Smooth muscle cell (in vitro differentiated cells): Measurements from ENCODE around the gene KRTAP15-1. TPM values are rescaled to one million over a fixed set of nuclear protein-coding genes. Genes with fewer than 3 reads are reported as not detected.

ENCODE experiments used
- DNase-seq: peaks from one replicate; lab custom pipeline; 2025; ENCODE audit not compliant: unreplicated experiment; lab: John Stamatoyannopoulos, UW
- H2AFZ ChIP-seq: fragments of 200-600 bp; sonication (generic); 2 replicates; pipeline ENCODE4 v1.6.0; 2016; ENCODE audit warnings: antibody characterized with exemption, low read depth, mild to moderate bottlenecking
- H3F3A ChIP-seq: fragments of 200-600 bp; sonication (generic); 2 replicates; pipeline ENCODE4 v1.6.0; 2017; ENCODE audit warnings: antibody characterized with exemption, low read depth
- H3K27ac ChIP-seq: fragments of 200-600 bp; sonication (generic); 2 replicates; pipeline ENCODE4 v1.5.1; 2016; ENCODE audit warnings: low read depth, mild to moderate bottlenecking
- H3K27me3 ChIP-seq: fragments of 200-600 bp; sonication (generic); 2 replicates; pipeline ENCODE4 v1.6.1; 2016; ENCODE audit warnings: low read depth, mild to moderate bottlenecking
- H3K36me3 ChIP-seq: fragments of 200-600 bp; sonication (generic); 2 replicates; pipeline ENCODE4 v1.5.1; 2016; ENCODE audit warnings: low read depth
- H3K4me1 ChIP-seq: fragments of 200-600 bp; sonication (generic); 2 replicates; pipeline ENCODE4 v1.5.1; 2016; ENCODE audit warnings: low read depth
- H3K4me2 ChIP-seq: fragments of 200-600 bp; sonication (generic); 2 replicates; pipeline ENCODE4 v1.6.0; 2016; ENCODE audit warnings: mild to moderate bottlenecking
- H3K4me3 ChIP-seq: fragments of 200-600 bp; sonication (generic); 2 replicates; pipeline ENCODE4 v1.5.1; 2016; ENCODE audit warnings: mild to moderate bottlenecking
- H3K79me2 ChIP-seq: fragments of 200-600 bp; sonication (generic); 2 replicates; pipeline ENCODE4 v1.6.0; 2016; ENCODE audit warnings: low read depth, mild to moderate bottlenecking
- H3K9ac ChIP-seq: fragments of 200-600 bp; sonication (generic); 2 replicates; pipeline ENCODE4 v1.6.0; 2016; ENCODE audit warnings: low read depth
- H3K9me3 ChIP-seq: fragments of 200-600 bp; sonication (generic); replicated peaks from 2 replicates; pipeline ENCODE4 v1.5.1; 2016; ENCODE audit warnings: low read depth
- H4K20me1 ChIP-seq: fragments of 200-600 bp; sonication (generic); 2 replicates; pipeline ENCODE4 v1.6.0; 2016; ENCODE audit warnings: low read depth
- WGBS: methylation state at CpG from one replicate; pipeline ENCODE4 v1.1.7; 2016; ENCODE audit warnings: low lambda C conversion rate; 5-methylcytosine and 5-hydroxymethylcytosine counted together
- polyA plus RNA-seq: library from polyadenylated mRNA; unstranded; fragments of >200 nt; fragmentation: Nextera tagmentation; extraction: Ambion mirVana; gene quantifications from 2 replicates; pipeline ENCODE4 v1.2.1, GENCODE V29; 2016
- total RNA-seq: library from RNA; depleted of rRNA; stranded (reverse); fragments of >200 nt; gene quantifications from 2 replicates; pipeline ENCODE4 v1.2.3, GENCODE V29; 2014
- TF ChIP-seq, protein P1 (sequence below): fragments of 200-600 bp; sonication (generic); IDR thresholded peaks from 2 replicates; pipeline ENCODE4 v1.5.1; 2017; ENCODE audit warnings: borderline replicate concordance, mild to moderate bottlenecking, antibody characterized with exemption; ENCODE audit not compliant: insufficient read depth, poor library complexity, severe bottlenecking

KRTAP15-1 gene
- total and polyA plus RNA-seq, 2 experiments from 2014 or later, result not detected

DNA sequence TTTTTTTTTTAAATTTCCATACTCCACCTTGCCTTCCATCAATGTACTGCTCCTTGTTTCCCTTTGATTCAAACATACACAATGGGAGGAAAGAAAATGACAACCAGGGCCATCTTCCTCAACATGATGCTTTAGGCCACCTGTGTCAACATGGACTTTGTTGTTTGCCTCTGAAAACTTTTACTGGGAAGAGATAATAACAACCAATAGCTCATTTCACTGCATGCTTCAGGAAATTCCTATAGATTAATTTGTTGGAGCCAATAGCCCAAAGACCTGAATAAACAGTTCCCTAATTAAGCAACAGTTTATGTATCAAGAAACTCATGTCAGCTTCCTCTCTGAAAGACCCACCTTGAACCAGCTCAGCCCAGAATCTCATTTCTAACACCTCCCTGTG, 3.2 kb downstream of the KRTAP15-1 start:
- TF ChIP-seq, protein P1, sequence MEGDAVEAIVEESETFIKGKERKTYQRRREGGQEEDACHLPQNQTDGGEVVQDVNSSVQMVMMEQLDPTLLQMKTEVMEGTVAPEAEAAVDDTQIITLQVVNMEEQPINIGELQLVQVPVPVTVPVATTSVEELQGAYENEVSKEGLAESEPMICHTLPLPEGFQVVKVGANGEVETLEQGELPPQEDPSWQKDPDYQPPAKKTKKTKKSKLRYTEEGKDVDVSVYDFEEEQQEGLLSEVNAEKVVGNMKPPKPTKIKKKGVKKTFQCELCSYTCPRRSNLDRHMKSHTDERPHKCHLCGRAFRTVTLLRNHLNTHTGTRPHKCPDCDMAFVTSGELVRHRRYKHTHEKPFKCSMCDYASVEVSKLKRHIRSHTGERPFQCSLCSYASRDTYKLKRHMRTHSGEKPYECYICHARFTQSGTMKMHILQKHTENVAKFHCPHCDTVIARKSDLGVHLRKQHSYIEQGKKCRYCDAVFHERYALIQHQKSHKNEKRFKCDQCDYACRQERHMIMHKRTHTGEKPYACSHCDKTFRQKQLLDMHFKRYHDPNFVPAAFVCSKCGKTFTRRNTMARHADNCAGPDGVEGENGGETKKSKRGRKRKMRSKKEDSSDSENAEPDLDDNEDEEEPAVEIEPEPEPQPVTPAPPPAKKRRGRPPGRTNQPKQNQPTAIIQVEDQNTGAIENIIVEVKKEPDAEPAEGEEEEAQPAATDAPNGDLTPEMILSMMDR, result no peak
- H3K27me3 ChIP-seq, result no peaks in the 10 kb centered on the region
- no peaks in the 10 kb centered on the region for H3K9me3 ChIP-seq
- H3K79me2 ChIP-seq, result no peaks in the 10 kb centered on the region
- H3F3A ChIP-seq, result no peaks in the 10 kb centered on the region
- no peaks in the 10 kb centered on the region for H3K4me1 ChIP-seq
- H3K27ac ChIP-seq, result no peak overlapping the region
- no peak overlapping the region for H3K4me3 ChIP-seq
- H3K9ac ChIP-seq, result no peak overlapping the region
- no peak for DNase-seq
- no peak overlapping the region for H2AFZ ChIP-seq
- H4K20me1 ChIP-seq, result no peaks in the 10 kb centered on the region
- H3K4me2 ChIP-seq, result no peak overlapping the region
- H3K36me3 ChIP-seq, result no peaks in the 10 kb centered on the region

DNA sequence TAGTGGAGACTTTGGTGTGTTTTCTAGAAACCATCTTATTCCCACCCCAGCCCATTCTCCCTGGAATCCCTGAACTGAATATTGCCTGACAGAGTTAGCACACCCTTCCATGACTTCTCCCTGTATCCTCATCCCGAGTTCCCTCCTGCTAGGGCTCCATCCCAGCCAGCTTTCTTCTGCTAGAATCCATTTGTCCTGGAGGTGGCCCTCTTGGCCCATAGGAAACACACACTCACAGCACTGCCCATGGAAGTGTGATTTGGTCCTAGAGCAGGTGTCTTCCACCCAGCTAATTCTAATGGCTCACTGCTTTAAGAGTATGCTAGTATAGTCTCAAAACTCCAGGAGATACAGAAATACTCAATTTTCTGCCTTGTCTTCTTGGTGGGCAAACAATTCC, 4.1 kb downstream of the KRTAP15-1 start:
- WGBS, result 57% methylated on average over 1 of the region's 1 CpG
- Histone ChIP-seq H3K4me3 (no peak overlapping the region), H3K4me1 (no peaks in the 10 kb centered on the region)

DNA sequence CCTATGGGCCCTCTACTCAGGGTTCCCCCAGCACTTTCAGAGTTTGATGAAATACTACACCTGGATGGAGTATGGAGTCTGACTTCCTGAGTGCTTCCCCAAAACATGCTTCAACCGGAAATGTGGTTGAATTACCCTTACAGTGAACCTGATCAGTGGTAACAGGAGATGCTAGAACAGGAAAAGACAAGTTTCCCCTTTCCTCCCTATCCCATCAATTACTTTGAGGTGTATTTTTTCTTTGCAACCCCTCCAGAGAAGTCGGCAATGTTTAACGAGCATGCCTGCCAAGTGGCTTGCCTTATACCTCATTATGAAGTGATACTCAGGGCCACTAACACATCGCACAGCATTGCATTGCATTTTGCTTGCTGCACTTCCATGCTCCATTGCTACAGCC, 7.0 kb downstream of the KRTAP15-1 start:
- TF ChIP-seq, protein P1, result no peak
- Histone ChIP-seq H3F3A (no peaks in the 10 kb centered on the region), H3K9me3 (no peaks in the 10 kb centered on the region), H3K36me3 (no peaks in the 10 kb centered on the region), H3K4me3 (no peak overlapping the region), H3K4me1 (no peaks in the 10 kb centered on the region), H3K79me2 (no peaks in the 10 kb centered on the region), H3K4me2 (no peak overlapping the region), H3K27ac (no peak overlapping the region), H3K9ac (no peak overlapping the region), H4K20me1 (no peaks in the 10 kb centered on the region), H3K27me3 (no peaks in the 10 kb centered on the region), H2AFZ (no peak overlapping the region)
- DNase-seq, result no peak
- 73% methylated on average over 4 of the region's 4 CpGs for WGBS

More for the DNA sequence above, 4.1 kb downstream of the KRTAP15-1 start:
- Histone ChIP-seq H2AFZ (no peak overlapping the region), H3K27me3 (no peaks in the 10 kb centered on the region), H3K36me3 (no peaks in the 10 kb centered on the region), H3K9me3 (no peaks in the 10 kb centered on the region), H3K27ac (no peak overlapping the region), H4K20me1 (no peaks in the 10 kb centered on the region), H3K4me2 (no peak overlapping the region), H3F3A (no peaks in the 10 kb centered on the region), H3K79me2 (no peaks in the 10 kb centered on the region), H3K9ac (no peak overlapping the region)
- DNase-seq, result no peak
- TF ChIP-seq, protein P1, result no peak

DNA sequence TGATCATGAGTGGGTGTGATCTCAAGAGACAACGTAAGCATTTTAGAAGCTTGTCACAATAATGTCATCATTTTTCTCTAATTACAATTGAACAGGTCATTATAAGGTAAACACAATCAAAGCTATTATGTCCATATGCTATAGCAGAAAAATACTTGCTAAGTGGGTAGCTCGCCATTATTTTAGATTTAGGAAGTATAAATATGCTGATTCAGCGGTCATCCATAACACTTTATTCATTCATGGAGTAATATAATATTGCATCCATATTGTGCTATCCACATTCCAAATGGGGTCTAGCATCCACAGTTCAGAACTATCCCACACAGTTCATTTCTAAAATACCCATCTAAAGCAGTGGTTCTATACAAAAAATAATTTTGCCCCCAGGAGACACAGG, 8.4 kb downstream of the KRTAP15-1 start:
- WGBS, result 88% methylated on average over 3 of the region's 3 CpGs
- Histone ChIP-seq H2AFZ (no peak overlapping the region), H3K27ac (no peak overlapping the region), H3K9ac (no peak overlapping the region), H3K79me2 (no peaks in the 10 kb centered on the region), H3K4me1 (no peaks in the 10 kb centered on the region), H3K4me2 (no peak overlapping the region), H3K27me3 (no peaks in the 10 kb centered on the region), H3F3A (no peaks in the 10 kb centered on the region), H3K9me3 (no peaks in the 10 kb centered on the region), H4K20me1 (no peaks in the 10 kb centered on the region), H3K4me3 (no peak overlapping the region), H3K36me3 (no peaks in the 10 kb centered on the region)
- no peak for DNase-seq
- TF ChIP-seq, protein P1, result no peak
